Activated CD4-positive, alpha-beta T cell treated with anti-CD3 and anti-CD28 coated beads, Interleukin-2, amount 50 U/mL, for 48 hours (primary cell): ENCODE results near the gene CCN5.
"Not testable (repeated sequence)": the region's sequence is repeated elsewhere in the genome, so short reads cannot be mapped to it uniquely, and the experiment has no call there.

Experiments
- DNase-seq, 2 experiments: peaks; one replicate each; pipeline ENCODE4 v3.0.0-alpha.2; 2020

CCN5 gene

DNA sequence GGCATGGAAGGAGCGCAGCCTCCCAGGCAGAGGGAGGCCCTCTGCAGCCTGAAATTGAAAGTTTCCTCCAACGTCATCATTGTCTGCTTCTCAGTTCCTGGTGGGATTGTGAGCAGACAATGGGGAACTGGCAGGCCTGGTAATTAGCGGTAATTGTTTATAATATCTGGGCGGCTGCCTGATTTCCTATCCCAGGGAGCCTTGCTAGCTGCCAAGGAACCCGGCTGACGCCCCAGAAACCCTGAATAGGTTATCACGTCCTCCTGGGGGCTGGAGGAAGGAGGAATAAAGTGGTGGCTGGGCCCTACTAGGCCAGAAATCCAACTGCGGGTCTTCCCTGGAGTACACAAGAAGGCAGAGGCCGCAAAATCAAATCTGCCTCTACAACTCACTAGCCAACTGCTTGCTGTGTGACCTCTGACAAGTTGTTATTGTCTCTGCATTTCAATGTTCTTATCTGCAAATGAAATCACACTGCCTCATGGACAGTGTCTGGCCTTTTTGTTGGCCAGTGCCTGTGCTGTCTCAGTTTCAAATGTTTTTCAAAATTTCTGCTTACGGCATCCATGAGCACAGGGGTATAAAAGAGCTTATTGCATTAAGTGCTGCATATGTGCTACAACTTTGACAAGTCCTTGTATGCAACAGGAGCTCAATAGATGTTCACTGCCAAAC lies 47.4 kb downstream of the CCN5 start:
- DNase-seq, result no peak

DNA sequence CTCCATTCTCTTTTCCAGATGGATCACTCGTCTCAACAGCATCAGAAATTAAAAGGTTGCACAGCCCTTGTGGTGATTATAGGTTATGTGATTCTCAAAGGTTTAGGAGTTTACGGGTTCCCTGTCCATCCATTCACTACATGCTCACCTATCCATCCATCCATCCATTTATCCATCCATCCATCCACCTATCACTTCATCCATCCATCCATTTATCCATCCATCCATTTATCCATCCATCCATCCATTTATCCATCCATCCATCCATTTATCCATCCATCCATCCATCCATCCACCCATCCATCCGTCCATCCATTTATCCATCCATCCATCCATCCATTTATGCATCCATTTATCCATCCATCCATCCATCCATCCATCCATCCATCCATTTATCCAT lies 48.6 kb downstream of the CCN5 start:
- DNase-seq, result not testable (repeated sequence)

DNA sequence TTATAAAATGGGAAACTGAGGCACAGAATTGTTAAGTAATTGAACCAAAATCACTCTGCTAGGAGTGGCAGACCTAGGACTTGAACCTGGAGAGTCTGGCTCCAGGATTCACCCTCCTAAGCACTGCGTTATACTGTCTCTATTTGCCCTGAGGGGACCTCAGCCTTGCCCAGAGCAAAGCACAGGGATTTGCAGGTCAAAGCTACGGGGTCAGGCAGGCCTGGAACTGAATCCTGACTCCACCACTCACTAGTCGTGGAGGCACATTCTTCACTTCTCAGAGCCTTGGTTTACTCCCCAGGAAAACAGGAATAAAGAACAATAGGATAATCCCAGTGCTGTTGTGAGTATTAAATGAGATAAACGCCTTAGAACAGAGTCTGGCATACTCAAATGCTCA lies 49.9 kb downstream of the CCN5 start:
- DNase-seq, result no peak

DNA sequence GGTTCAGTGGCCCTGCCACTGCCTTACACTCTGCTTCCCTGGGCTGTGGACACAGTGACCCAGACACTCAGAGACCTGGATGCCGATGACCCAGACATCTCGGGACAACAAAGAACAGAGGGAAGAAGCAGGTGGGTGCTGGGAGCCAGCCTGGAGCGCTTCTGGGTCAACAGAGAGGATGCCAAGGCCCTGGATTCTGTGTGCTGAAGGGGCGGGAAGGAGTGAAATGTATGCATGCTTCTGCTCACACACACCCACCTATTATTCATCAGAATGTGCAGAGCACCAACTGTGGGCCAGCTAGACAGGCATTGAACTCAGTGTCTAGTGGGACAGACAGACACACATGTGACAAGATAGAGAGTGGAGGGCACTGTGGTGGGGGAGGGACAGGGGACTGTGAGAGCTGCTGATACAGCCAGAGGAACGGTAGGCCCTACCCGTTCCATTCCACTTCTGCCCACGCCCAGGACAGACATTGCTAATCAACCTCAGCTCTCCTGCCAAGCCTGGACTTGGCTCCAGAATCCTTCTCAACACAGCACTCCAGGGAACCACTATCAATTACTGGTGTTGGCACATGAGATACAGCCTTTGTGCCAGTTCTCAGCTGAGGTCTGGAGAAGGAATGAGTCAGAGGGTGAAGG lies 50.7 kb downstream of the CCN5 start:
- no peak for DNase-seq

DNA sequence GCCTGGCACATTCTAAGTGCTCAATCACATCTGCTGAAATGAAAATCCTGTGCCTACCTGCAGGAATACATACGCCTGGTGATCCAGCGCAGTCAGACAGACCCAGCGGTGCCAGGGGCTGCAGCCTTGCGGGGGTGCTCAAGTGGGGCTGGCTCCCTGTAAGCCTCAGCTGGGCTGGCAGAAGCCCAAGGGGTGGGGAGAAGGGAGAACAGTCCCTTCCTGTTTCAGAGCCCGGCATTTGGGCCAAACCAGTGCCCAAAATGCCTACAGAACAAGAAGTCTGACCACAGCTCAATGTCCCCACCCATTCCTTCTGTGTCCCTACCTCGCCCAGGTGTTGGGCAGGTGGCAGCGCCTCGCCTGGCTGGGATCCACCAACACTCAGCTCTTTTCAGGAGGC lies 53.1 kb downstream of the CCN5 start:
- DNase-seq, result no peak

DNA sequence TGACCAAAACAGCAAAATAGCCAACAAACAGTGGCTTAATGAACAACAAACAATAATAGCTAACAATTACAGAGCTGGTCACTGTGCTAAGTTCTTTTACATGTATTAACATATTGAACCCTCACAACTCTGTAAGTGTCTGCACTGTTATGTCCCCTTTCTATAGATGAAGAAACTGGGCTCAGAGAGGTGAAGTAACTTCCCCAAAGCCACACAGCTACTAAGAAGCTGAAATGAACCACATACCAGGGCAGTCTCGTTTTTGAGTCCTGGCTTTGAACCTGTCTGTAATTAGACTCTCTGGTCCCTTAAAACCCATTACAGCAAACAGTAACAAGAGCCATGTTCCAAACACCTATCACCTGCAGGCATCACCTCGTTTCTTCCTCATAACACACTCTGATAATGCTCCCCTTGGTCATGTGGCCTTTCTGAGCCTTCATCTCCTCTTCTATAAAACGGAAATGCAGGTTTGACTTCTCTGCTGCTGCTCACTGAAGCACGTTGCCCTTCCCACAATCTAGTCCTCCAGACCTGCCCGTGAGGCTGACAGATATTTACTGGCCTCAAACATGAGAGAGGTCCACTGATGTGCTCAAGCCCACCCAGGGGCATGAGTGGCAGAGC lies 53.8 kb downstream of the CCN5 start:
- no peak for DNase-seq

DNA sequence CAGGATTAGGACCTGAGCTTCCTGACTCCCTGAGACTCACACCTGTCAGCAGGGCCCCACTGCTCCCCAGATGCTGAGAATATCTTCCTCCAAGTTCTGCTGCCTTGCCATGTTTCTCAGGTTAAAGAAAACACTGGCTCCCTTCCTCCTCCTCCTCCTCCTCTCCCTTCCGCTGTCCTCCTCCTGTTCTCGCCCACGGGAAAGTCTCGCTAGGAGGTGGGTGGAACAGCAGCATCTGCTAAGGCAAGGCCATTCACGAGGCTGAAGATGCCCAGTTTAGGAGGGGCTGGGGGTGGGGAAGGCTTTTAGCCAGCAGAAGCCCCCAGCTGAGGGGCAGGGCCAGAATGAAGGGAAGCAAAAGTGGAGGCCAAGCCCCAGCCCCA lies 54.3 kb downstream of the CCN5 start:
- no peak for DNase-seq

DNA sequence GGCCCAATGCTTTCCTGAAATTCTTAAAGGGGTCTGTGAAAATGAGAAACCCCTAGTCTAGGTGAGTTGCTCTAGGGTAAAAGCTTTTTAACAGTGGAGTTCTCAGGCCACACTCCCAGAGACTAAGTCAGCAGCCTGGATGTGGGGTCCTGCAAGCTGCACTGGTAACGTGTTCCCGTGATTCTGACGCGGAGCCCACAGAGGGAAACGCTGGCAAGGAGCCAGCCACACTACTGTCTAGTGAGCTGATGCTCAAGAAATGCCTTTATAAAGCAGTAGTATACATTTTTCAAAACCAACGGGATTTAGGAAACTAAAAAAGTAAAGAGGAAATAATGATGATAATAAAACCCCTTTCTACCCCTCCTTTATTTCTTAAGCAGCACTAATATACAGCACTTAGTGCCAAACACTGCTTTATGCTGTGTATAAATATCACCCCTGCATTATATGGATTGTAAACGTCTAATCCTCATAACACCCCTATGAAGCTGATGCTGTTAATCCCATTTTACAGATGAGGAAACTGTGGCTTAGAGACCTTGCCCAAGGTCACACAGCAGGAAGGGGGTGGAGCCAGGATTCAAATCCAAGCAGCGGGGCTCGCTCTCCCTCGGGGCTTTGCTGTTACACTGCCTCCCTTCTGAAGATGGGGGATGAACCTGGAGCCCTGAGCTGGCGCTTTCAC lies 55.5 kb downstream of the CCN5 start:
- no peak for DNase-seq

DNA sequence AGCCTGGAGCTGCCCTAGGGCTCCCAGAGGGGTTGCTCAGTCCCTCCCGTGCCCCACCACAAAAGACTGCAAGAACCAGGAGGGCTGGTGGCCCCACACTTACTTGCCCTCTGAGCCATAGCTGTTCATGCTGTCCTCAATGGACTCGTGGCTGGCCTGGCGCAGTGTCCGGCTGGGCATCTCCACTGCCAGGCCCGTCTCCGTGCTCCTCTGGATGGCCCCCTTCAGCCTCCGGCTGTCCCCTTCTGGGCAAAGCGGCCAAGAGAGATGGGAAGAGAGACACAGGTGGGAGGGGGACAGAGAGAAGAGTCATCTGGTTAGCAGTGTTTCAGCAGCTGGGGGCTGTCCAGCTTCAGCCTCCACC lies 56.0 kb downstream of the CCN5 start:
- no peak for DNase-seq

DNA sequence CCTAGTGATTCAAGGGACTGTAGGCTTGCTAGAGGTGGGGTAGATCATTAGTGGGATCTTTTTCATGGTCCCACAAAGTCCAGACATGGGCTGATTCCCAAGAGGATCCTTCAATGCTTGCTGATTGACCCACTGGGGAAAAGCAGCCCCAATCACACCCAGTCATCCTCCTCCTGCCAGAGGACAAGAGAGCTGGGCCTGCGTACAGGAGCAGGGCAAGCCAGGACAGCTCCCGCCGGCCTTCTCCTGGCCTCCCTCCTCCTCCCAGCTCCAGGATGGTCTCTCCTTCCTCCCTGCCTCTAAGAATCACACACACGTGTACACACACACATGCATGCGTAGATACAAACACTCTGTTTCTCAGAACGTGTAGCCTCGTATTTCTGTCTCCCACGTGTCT lies 57.5 kb downstream of the CCN5 start:
- no peak for DNase-seq

DNA sequence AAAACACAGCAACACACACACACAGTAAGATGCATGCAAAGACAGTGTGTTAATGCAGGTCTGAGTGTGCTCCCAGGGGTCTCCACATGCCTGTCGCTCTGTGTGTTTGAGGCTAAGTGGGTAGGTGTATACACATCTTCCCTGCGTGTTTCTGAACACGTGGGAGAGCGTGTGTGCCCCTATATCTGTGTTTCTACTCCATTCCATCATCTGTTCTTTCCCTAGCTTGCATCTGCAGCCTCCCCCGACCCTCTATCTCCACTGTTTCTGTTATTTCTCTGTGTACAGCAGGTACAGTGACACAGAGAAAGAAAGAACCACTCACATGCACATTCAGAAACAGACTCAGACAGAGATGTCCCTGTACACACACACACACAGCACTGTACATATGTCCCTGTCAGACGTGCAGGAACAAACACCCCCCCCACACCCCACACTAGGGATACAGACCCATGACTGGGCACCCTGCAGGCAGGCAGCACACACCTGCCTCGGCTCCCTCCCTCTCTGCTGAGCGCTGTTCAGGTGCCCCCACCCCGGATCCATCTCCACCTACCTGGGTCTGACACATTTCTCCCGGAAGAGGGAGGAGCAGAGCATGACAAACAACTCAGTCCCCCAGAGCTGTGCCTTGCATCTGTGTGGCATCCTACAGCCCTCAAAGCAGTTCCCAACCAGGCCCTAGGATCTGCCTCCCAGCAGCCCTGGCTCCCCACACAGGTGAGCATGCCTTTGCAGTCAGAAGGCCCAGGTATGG lies 58.1 kb downstream of the CCN5 start:
- DNase-seq, result no peak

DNA sequence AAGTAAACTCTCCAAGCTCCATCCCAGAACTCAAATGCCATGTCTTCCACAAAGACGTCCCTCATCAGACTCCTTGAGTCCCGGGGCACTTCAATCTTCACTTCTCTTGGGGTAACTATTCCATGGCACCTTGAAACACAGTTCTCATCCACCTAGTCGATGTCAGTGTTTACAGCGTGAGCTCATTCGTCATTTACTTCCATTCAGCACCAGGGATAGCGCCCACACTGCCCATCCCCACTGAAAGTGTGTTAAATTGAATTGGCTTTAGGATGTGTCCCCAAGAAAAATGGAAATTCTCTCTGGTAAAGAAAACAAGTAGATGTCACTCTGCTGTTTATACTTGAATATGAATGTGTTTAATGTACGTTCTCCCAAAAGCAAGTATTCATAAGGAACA lies 61.8 kb downstream of the CCN5 start:
- DNase-seq, result no peak
